Measurements from ENCODE around the gene CDH16. TPM values are rescaled to one million over a fixed set of nuclear protein-coding genes. Genes with fewer than 3 reads are reported as not detected.

CDH16 gene
- total RNA-seq, 1 donor from 2014 or later: not detected

GRCh38 chr16:66953462-66954096, 34.9 kb upstream of the CDH16 start:
- peaks cover 5% of the 10 kb centered on the region for H3F3A ChIP-seq (ENCODE audit: low read depth)
- no peaks in the 10 kb centered on the region for H3K36me3 Mint-ChIP-seq
- H3K36me3 ChIP-seq: no peaks in the 10 kb centered on the region
- H3K9ac ChIP-seq: no peak overlapping the region
- no peaks in the 10 kb centered on the region for H3K79me2 ChIP-seq (ENCODE audit: low read depth)
- no peak overlapping the region for H2AFZ ChIP-seq (replicated peaks)
- H4K20me1 ChIP-seq (ENCODE audit: low read depth): no peaks in the 10 kb centered on the region
- H3K9me3 ChIP-seq (ENCODE audit: low read depth): no peaks in the 10 kb centered on the region
- no peak overlapping the region for H3K27ac Mint-ChIP-seq
- no peak for DNase-seq (ENCODE audit: low spot score)
- H3K27ac ChIP-seq: no peak overlapping the region
- H3K27me3 Mint-ChIP-seq (ENCODE audit: insufficient read depth, low read depth): peaks cover 7% of the 10 kb centered on the region
- TF ChIP-seq EZH2phosphoT487 (IDR thresholded peaks at IDR 0.05) (no peak), CTCF (IDR thresholded peaks at IDR 0.05) (no peak), EZH2 (IDR thresholded peaks at IDR 0.05) (no peak)
- no peak overlapping the region for H3K4me3 Mint-ChIP-seq
- H3K4me1 Mint-ChIP-seq: peaks cover 5% of the 10 kb centered on the region
- H3K27me3 ChIP-seq: peaks cover 50% of the 10 kb centered on the region
- no peak overlapping the region for H3K4me3 ChIP-seq
- H3K4me2 ChIP-seq: no peak overlapping the region
- no peaks in the 10 kb centered on the region for H3K4me1 ChIP-seq
- no peaks in the 10 kb centered on the region for H3K9me3 Mint-ChIP-seq

GRCh38 chr16:66952430-66953110, 33.9 kb upstream of the CDH16 start:
- Histone ChIP-seq H3K36me3 (no peaks in the 10 kb centered on the region), H3K4me2 (no peak overlapping the region), H3K9me3 (ENCODE audit: low read depth) (no peaks in the 10 kb centered on the region), H2AFZ (replicated peaks) (no peak overlapping the region), H3K27me3 (peaks cover 50% of the 10 kb centered on the region), H3F3A (ENCODE audit: low read depth) (peaks cover 5% of the 10 kb centered on the region), H3K27ac (no peak overlapping the region), H3K9ac (no peak overlapping the region), H3K4me3 (no peak overlapping the region), H4K20me1 (ENCODE audit: low read depth) (peaks cover 2% of the 10 kb centered on the region), H3K4me1 (no peaks in the 10 kb centered on the region), H3K79me2 (ENCODE audit: low read depth) (no peaks in the 10 kb centered on the region)
- Mint-ChIP-seq H3K27me3 (ENCODE audit: insufficient read depth, low read depth) (peaks cover 5% of the 10 kb centered on the region), H3K9me3 (no peaks in the 10 kb centered on the region), H3K36me3 (no peaks in the 10 kb centered on the region), H3K4me1 (peaks cover 7% of the 10 kb centered on the region), H3K4me3 (no peak overlapping the region), H3K27ac (no peak overlapping the region)
- no peak for TF ChIP-seq CTCF (IDR thresholded peaks at IDR 0.05)
- TF ChIP-seq EZH2 (IDR thresholded peaks at IDR 0.05): no peak
- no peak for TF ChIP-seq EZH2phosphoT487 (IDR thresholded peaks at IDR 0.05)
- DNase-seq (ENCODE audit: low spot score): peak; percentile 14

GRCh38 chr16:66950971-66951790, 32.5 kb upstream of the CDH16 start:
- Histone ChIP-seq H3K27me3 (peaks cover 55% of the 10 kb centered on the region), H2AFZ (replicated peaks) (no peak overlapping the region)
- H3K27me3 Mint-ChIP-seq (ENCODE audit: insufficient read depth, low read depth): peaks cover 11% of the 10 kb centered on the region

More at GRCh38 chr16:66950971-66951790, 32.5 kb upstream of the CDH16 start:
- H3K4me3 Mint-ChIP-seq: no peak overlapping the region
- no peak overlapping the region for H3K9ac ChIP-seq
- DNase-seq (ENCODE audit: low spot score): no peak
- peaks cover 13% of the 10 kb centered on the region for H3K4me1 Mint-ChIP-seq
- no peaks in the 10 kb centered on the region for H3K79me2 ChIP-seq (ENCODE audit: low read depth)
- H3K27ac Mint-ChIP-seq: no peak overlapping the region
- no peaks in the 10 kb centered on the region for H3K36me3 ChIP-seq
- no peaks in the 10 kb centered on the region for H3K9me3 ChIP-seq (ENCODE audit: low read depth)
- H3K4me2 ChIP-seq: no peak overlapping the region
- no peak overlapping the region for H3K27ac ChIP-seq
- H3K36me3 Mint-ChIP-seq: no peaks in the 10 kb centered on the region
- TF ChIP-seq CTCF (IDR thresholded peaks at IDR 0.05): no peak
- no peak for TF ChIP-seq EZH2 (IDR thresholded peaks at IDR 0.05)
- no peak for TF ChIP-seq EZH2phosphoT487 (IDR thresholded peaks at IDR 0.05)
- peaks cover 5% of the 10 kb centered on the region for H3F3A ChIP-seq (ENCODE audit: low read depth)
- H3K4me1 ChIP-seq: no peaks in the 10 kb centered on the region
- H4K20me1 ChIP-seq (ENCODE audit: low read depth): peaks cover 5% of the 10 kb centered on the region
- no peaks in the 10 kb centered on the region for H3K9me3 Mint-ChIP-seq
- H3K4me3 ChIP-seq: no peak overlapping the region
